HepG2 (cell line): ENCODE results near the gene SLC15A3. TPM values are rescaled to one million over a fixed set of nuclear protein-coding genes. Genes with fewer than 3 reads are reported as not detected.

Experiments used
- ATAD3A ChIP-seq: sonication (generic); formaldehyde crosslinking; IDR thresholded peaks from 2 replicates; pipeline ENCODE4 v1.4.0; 2020; ENCODE audit warnings: missing genetic modification reagents
- CSRNP2 ChIP-seq: sonication (generic); formaldehyde crosslinking; conservative IDR thresholded peaks from 2 replicates; pipeline ENCODE4 v1.8.0; 2022; ENCODE audit warnings: low read depth, missing genetic modification reagents
- KDM5A ChIP-seq: fragments of 200-600 bp; sonication (generic); IDR thresholded peaks from 2 replicates; pipeline ENCODE4 v1.7.0; 2018; ENCODE audit warnings: antibody characterized with exemption, mild to moderate bottlenecking, low read length, borderline replicate concordance
- MAFG ChIP-seq: sonication (generic); formaldehyde crosslinking; IDR thresholded peaks from 2 replicates; pipeline ENCODE4 v1.5.1; 2020; ENCODE audit warnings: mild to moderate bottlenecking, missing genetic modification reagents
- NFATC3 ChIP-seq: sonication (generic); formaldehyde crosslinking; IDR thresholded peaks from 2 replicates; pipeline ENCODE4 v1.5.1; 2020; ENCODE audit warnings: mild to moderate bottlenecking, missing genetic modification reagents
- NR0B2 ChIP-seq: sonication (generic); formaldehyde crosslinking; IDR thresholded peaks from 2 replicates; pipeline ENCODE4 v1.4.0; 2020; ENCODE audit warnings: mild to moderate bottlenecking, missing genetic modification reagents
- NR2F1 ChIP-seq, 2 experiments: fragments of 450-650 bp in 1 of 2; formaldehyde crosslinking in 1 of 2; IDR thresholded peaks; 2 replicates each; pipeline versions ENCODE4 v1.5.0 to v1.6.1; 2016 to 2020; ENCODE audit warnings: mild to moderate bottlenecking in 1 of 2, missing compliant biosample characterization in 1 of 2, missing genetic modification reagents in 1 of 2, moderate library complexity in 1 of 2
- PHF20 ChIP-seq: sonication (generic); formaldehyde crosslinking; IDR thresholded peaks from 2 replicates; pipeline ENCODE4 v1.5.0; 2020; ENCODE audit warnings: mild to moderate bottlenecking, missing genetic modification reagents
- SNAPC5 ChIP-seq: sonication (generic); formaldehyde crosslinking; IDR thresholded peaks from 2 replicates; pipeline ENCODE4 v1.8.1; 2023; ENCODE audit warnings: mild to moderate bottlenecking, missing genetic modification reagents, borderline replicate concordance
- SPEN ChIP-seq: sonication (generic); formaldehyde crosslinking; IDR thresholded peaks from 2 replicates; pipeline ENCODE4 v1.5.1; 2020; ENCODE audit warnings: low read depth, mild to moderate bottlenecking, missing genetic modification reagents
- TFDP2 ChIP-seq: sonication (generic); formaldehyde crosslinking; IDR thresholded peaks from 2 replicates; pipeline ENCODE4 v1.4.0; 2020; ENCODE audit warnings: missing genetic modification reagents
- ZNF318 ChIP-seq: sonication (generic); formaldehyde crosslinking; IDR thresholded peaks from 2 replicates; pipeline ENCODE4 v1.4.0; 2020; ENCODE audit warnings: mild to moderate bottlenecking, missing genetic modification reagents
- ZNF740 ChIP-seq: sonication (generic); formaldehyde crosslinking; IDR thresholded peaks from 2 replicates; pipeline ENCODE4 v1.4.0; 2020; ENCODE audit warnings: missing genetic modification reagents
- ZNF816 ChIP-seq: sonication (generic); formaldehyde crosslinking; IDR thresholded peaks from 2 replicates; pipeline ENCODE4 v1.8.0; 2022; ENCODE audit warnings: missing genetic modification reagents, mild to moderate bottlenecking, borderline replicate concordance
- polyA plus RNA-seq, 8 experiments: library from polyadenylated mRNA; depleted of rRNA in 3 of 8; stranded (reverse) in 7 of 8; unstranded in 1 of 8; fragments of >200 nt; fragmentation: Illumina TruSeq in 4 of 8; extraction: Trizol in 4 of 8; gene quantifications; 2 replicates each; pipeline versions ENCODE4 v1.2.1 to v1.2.3, GENCODE V29; 2011 to 2016; ENCODE audit warnings: low read depth in 4 of 8, missing spikeins in 1 of 8, mixed read lengths in 1 of 8; ENCODE audit not compliant: insufficient read depth in 1 of 8
- total RNA-seq, 5 experiments: library from RNA; depleted of rRNA; stranded (reverse); fragments of >200 nt; fragmentation: Illumina TruSeq; extraction: Trizol; gene quantifications; 2 replicates each; pipeline ENCODE4 v1.2.3, GENCODE V29; 2016; ENCODE audit warnings: low read depth in 1 of 5

Gene SLC15A3
- total and polyA plus RNA-seq, 2 of the 13 experiments (the other 11 are each of a cell fraction or from before 2014, with no cell fraction given) = 0.45 to 0.77 TPM

- TF ChIP-seq KDM5A (peak; percentile 52; the same call in 1 of the 2 replicates), SNAPC5 (CRISPR knock-in tag) (peak; percentile 38; the same call in 1 of the 2 replicates), ATAD3A (no peak), CSRNP2 (CRISPR knock-in tag) (no peak), NFATC3 (no peak; the same call in 1 of the 2 replicates), NR0B2 (CRISPR knock-in tag) (0 out of 2 replicates have a peak, but pooled peaks have one; percentile 72), ZNF740 (CRISPR knock-in tag) (peak; percentile 74; the same call in 1 of the 2 replicates), PHF20 (CRISPR knock-in tag) (peak; percentile 89), MAFG (CRISPR knock-in tag) (no peak), ZNF816 (CRISPR knock-in tag) (peak; percentile 54; the same call in 1 of the 2 replicates), SPEN (peak; percentile 93), ZNF318 (peak; percentile 65; the same call in 1 of the 2 replicates), NR2F1 (CRISPR knock-in tag; IDR thresholded peaks at IDR 0.05) (no peak), TFDP2 (peak; percentile 76)
Measured at GRCh38 chr11:60906132-60906972, 45.6 kb downstream of the SLC15A3 start, which contains the start of gene PRPF19 (continued).
